ENCODE measurements around the gene PRKCA.

DNA sequence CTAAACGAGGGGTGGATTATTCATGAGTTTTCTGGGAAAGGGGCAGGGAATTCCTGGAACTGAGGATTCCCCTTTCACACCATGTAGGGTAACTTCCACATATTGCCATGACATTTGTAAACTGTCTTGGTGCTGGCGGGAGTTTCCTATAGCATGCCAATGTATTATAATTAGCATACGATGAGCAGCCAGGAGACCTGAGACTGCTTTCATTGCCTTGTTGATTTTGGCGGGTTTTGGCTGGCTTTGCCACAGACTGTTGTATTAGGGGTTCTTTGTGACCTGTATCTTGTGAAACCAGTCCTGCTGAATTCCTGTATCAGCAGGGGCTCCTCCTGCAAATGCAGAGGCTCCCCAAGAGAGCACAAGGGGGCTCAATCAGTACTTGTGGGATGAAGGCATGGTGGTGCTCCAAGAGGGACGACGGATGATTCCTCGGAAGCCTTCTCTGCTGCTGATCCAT is 428.1 kb downstream of the PRKCA start:
- peak; percentile 20; the same call in 1 of the 2 replicates for TF ChIP-seq GATA2 (IDR thresholded peaks at IDR 0.05; ENCODE audit: low read depth, low read length)
- no peak for TF ChIP-seq GATA3 (IDR thresholded peaks at IDR 0.05; ENCODE audit: low read depth, low read length)

All from SH-SY5Y (cell line).